Measurements from ENCODE around the gene CRISP1.
"Not testable (repeated sequence)": the region's sequence is repeated elsewhere in the genome, so short reads cannot be mapped to it uniquely, and the experiment has no call there.

The CRISP1 gene

GRCh38 chr6:49866485-49866943, at the start of gene CRISP1:
Gene CRISP1 (minus strand): TSS chr6:49866535. CDS start chr6:49857400, 9,135 bp downstream.
- no peak for DNase-seq (ENCODE audit: low read depth in 1 of 2, low spot score in 1 of 2)

- DNase-seq (ENCODE audit: low read depth in 1 of 2, low spot score in 1 of 2), result no peak
Measured at GRCh38 chr6:49915035-49915434, 48.7 kb upstream of the CRISP1 start.

GRCh38 chr6:49913636-49914375, 47.5 kb upstream of the CRISP1 start:
- no peak for DNase-seq (ENCODE audit: low read depth in 1 of 2, low spot score in 1 of 2)

- no peak for DNase-seq (ENCODE audit: low read depth in 1 of 2, low spot score in 1 of 2)
Measured at GRCh38 chr6:49912196-49912595, 45.9 kb upstream of the CRISP1 start.

DNA sequence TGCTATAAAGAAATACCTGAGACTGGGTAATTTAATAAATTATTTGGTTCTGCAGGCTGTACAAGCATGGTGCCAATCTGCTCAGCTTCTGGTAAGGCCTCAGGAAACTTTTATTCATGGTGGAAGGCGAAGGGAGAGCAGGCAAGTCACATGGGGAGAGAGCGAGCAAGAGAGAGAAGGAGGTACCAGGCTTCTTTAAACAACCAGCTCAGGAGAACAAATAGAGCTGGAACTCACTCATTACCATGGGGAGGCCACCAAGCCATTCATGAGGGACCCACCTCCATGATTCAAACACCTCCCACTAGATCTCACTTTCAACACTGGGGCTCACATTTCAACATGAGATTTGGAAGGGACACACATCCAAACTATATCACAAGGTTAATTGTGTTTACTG, 44.9 kb upstream of the CRISP1 start:
- no peak for DNase-seq (ENCODE audit: low read depth in 1 of 2, low spot score in 1 of 2)

DNA sequence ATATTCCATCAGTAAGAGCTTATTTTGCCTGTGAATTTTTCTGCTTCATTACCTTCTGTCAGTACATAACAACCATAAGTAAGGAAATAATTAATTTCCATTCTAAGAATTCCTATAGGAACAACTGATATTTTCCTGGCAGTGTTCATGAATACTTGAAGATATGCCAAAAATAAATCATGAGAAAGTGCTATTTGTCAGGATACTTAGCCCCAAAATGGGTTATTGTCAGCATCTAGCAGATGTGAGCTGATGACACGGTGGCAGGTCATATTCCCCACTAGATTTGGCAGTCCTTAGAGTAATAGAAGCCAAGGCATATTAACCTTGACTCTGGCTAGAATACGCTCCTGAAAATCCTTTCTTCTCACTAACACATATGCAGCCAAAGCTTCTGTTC, 43.2 kb upstream of the CRISP1 start:
- no peak for DNase-seq (ENCODE audit: low read depth in 1 of 2, low spot score in 1 of 2)

DNA sequence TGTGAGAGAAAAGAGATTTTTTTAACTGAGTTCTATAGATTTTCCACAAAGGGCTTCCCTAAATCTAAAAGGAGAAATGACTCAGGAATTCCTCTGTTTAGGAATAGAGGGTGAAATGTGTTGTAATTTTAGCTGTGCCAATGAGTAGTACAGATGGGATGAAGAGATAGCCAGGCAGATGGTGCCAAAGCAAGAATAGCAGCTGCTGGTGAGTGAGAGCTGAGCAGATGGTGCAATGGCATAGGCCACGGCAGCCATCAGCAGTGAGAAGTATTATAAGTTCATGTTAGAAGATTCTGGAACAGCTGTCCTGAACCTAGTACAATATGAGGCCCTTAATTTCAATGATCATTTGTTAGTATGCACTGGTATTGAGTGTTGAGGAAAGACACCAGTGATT, 40.2 kb upstream of the CRISP1 start:
- DNase-seq (ENCODE audit: low read depth in 1 of 2, low spot score in 1 of 2), result no peak

- DNase-seq (ENCODE audit: low read depth in 1 of 2, low spot score in 1 of 2), result no peak
Measured at GRCh38 chr6:49905296-49905695, 39.0 kb upstream of the CRISP1 start.

GRCh38 chr6:49902856-49903255, 36.5 kb upstream of the CRISP1 start:
- no peak for DNase-seq (ENCODE audit: low read depth in 1 of 2, low spot score in 1 of 2)

- DNase-seq (ENCODE audit: low read depth in 1 of 2, low spot score in 1 of 2), result no peak
Measured at GRCh38 chr6:49898904-49899566, 32.7 kb upstream of the CRISP1 start.

- DNase-seq (ENCODE audit: low read depth in 1 of 2, low spot score in 1 of 2), result not testable (repeated sequence)
Measured at GRCh38 chr6:49895553-49895952, 29.2 kb upstream of the CRISP1 start.

DNA sequence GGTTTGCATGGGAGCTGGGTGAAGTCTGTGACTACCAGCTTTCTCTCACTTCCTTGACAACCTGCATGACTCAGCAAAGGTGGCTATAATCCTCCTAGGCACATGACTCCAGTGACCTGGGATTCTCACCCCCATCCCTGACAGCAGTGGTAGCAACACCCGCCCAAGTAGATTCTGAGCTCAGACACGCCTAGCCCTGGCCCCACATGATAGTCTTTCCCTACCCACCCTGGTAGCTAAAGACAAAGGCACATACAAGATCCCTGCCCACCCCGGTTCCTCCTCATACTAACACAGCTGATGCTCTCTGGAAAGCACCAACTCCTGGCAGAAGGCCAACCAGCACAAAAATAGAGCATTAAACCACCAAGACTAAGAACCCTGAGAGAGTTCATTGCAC, 25.9 kb upstream of the CRISP1 start:
- DNase-seq (ENCODE audit: low read depth in 1 of 2, low spot score in 1 of 2), result no peak

- DNase-seq (ENCODE audit: low read depth in 1 of 2, low spot score in 1 of 2), result no peak
Measured at GRCh38 chr6:49890988-49891387, 24.7 kb upstream of the CRISP1 start.

GRCh38 chr6:49888742-49889431, 22.6 kb upstream of the CRISP1 start:
- DNase-seq (ENCODE audit: low read depth in 1 of 2, low spot score in 1 of 2), result no peak

DNA sequence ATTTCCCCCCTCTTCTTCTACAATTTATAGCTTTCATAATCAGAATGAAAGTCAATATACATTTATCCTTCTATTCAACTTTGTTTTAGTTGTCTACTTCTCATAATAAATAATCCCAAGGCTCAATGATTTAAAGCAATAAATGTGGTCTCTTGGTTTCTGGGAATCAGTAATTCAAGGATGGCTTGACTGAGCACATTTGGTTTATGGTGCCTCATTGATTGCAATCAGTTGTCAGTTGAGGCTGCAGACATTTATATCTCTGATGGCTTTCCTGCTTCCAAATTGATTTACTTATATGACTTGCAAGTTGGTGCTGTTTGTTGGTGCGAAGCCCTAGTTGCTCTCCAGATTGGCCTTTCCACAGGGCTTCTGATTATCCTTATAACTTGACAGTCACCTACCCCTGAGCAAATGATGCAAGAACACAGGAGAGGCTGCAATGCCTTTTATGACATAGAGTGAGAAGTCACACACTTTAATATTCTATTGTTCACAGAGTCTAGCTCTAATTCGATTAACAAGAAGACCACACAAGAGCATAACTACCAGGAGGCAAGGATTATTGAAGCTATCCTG, 2.7 kb upstream of the CRISP1 start:
- no peak for DNase-seq (ENCODE audit: low read depth in 1 of 2, low spot score in 1 of 2)

GRCh38 chr6:49856282-49856681, 10.1 kb downstream of the CRISP1 start:
- DNase-seq (ENCODE audit: low read depth in 1 of 2, low spot score in 1 of 2), result no peak

DNA sequence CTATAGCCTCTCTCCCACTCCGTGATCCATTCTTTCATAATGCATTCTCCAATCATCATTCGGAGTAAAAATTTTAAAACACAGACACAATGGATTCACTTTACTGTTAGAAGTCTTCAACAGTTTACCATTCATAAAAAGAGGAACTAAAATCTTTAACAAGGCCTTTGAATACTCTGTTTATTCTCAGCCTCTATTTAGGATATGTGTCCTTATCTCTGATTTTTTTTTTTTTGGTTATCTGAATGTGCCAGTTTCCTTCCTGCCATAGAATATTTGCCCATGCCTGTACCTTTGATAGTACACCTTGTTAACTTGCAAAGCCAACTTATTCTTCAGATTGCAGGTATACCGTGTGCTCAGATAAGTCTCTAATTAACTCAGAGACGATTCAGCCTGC, 11.1 kb downstream of the CRISP1 start:
- no peak for DNase-seq (ENCODE audit: low read depth in 1 of 2, low spot score in 1 of 2)

GRCh38 chr6:49852975-49853374, 13.4 kb downstream of the CRISP1 start:
- no peak for DNase-seq (ENCODE audit: low read depth in 1 of 2, low spot score in 1 of 2)

- no peak for DNase-seq (ENCODE audit: low read depth in 1 of 2, low spot score in 1 of 2)
Measured at GRCh38 chr6:49849213-49849907, 17.0 kb downstream of the CRISP1 start.

- DNase-seq (ENCODE audit: low read depth in 1 of 2, low spot score in 1 of 2), result no peak
Measured at GRCh38 chr6:49847673-49848072, 18.7 kb downstream of the CRISP1 start.

- no peak for DNase-seq (ENCODE audit: low read depth in 1 of 2, low spot score in 1 of 2)
Measured at GRCh38 chr6:49847014-49847413, 19.3 kb downstream of the CRISP1 start.

Data from stimulated activated CD4-positive, alpha-beta T cell treated with anti-CD3 and anti-CD28 coated beads, Interleukin-15, amount 100 ng/mL, for 1 hour (primary cell).